Measurements from ENCODE around the gene GLRX5. TPM values are rescaled to one million over a fixed set of nuclear protein-coding genes. Genes with fewer than 3 reads are reported as not detected.

GLRX5 gene
- total RNA-seq, 1 donor from 2014 or later, result 39.4 TPM

- intact Hi-C loops (cut with micrococcal nuclease), result loop anchor here (1.0 kb wide), 1 partner anchor 12 kb away; no protein-coding TSS in a partner anchor
- H3K27ac Mint-ChIP-seq, result peak overlapping the region; percentile 52
- peak overlapping the region; percentile 92 for H3K4me3 Mint-ChIP-seq (ENCODE audit: low read depth)
- no peaks in the 10 kb centered on the region for H3K27me3 Mint-ChIP-seq (ENCODE audit: low read depth)
- H3K4me1 Mint-ChIP-seq (ENCODE audit: low read depth), result peaks cover 62% of the 10 kb centered on the region
- peaks cover 20% of the 10 kb centered on the region for H3K36me3 Mint-ChIP-seq (ENCODE audit: low read depth)
- H3K9me3 Mint-ChIP-seq, result no peaks in the 10 kb centered on the region
- no peak for DNase-seq (ENCODE audit: low spot score)
Measured at GRCh38 chr14:95515080-95515489, 19.8 kb upstream of the GLRX5 start.

GRCh38 chr14:95515596-95516552, 19.0 kb upstream of the GLRX5 start:
- Mint-ChIP-seq H3K4me1 (ENCODE audit: low read depth) (peaks cover 62% of the 10 kb centered on the region), H3K27ac (peak overlapping the region; percentile 89), H3K9me3 (no peaks in the 10 kb centered on the region), H3K27me3 (ENCODE audit: low read depth) (no peaks in the 10 kb centered on the region), H3K4me3 (ENCODE audit: low read depth) (peak overlapping the region; percentile 92), H3K36me3 (ENCODE audit: low read depth) (peaks cover 18% of the 10 kb centered on the region)
- DNase-seq (ENCODE audit: low spot score), result peak; percentile 81
- intact Hi-C loops (cut with micrococcal nuclease), result loop anchor here (1.0 kb wide), 2 partner anchors 11 to 18 kb away; no protein-coding TSS in a partner anchor

GRCh38 chr14:95516554-95517181, 18.2 kb upstream of the GLRX5 start, which contains the start of gene SYNE3:
TSS of gene SYNE3 (minus strand) at chr14:95516650. CDS start at chr14:95475821, 40,829 bp downstream.
- Mint-ChIP-seq H3K36me3 (ENCODE audit: low read depth) (peaks cover 16% of the 10 kb centered on the region), H3K9me3 (no peaks in the 10 kb centered on the region), H3K27ac (peak within 1 kb of the TSS; percentile 89), H3K4me1 (ENCODE audit: low read depth) (peaks cover 62% of the 10 kb centered on the region), H3K4me3 (ENCODE audit: low read depth) (peak within 1 kb of the TSS; percentile 92), H3K27me3 (ENCODE audit: low read depth) (no peaks in the 10 kb centered on the region)
- intact Hi-C loops (cut with micrococcal nuclease), result loop anchor here (1.0 kb wide), 1 partner anchor 18 kb away; no protein-coding TSS in a partner anchor
- DNase-seq (ENCODE audit: low spot score), result peak; percentile 57

DNA sequence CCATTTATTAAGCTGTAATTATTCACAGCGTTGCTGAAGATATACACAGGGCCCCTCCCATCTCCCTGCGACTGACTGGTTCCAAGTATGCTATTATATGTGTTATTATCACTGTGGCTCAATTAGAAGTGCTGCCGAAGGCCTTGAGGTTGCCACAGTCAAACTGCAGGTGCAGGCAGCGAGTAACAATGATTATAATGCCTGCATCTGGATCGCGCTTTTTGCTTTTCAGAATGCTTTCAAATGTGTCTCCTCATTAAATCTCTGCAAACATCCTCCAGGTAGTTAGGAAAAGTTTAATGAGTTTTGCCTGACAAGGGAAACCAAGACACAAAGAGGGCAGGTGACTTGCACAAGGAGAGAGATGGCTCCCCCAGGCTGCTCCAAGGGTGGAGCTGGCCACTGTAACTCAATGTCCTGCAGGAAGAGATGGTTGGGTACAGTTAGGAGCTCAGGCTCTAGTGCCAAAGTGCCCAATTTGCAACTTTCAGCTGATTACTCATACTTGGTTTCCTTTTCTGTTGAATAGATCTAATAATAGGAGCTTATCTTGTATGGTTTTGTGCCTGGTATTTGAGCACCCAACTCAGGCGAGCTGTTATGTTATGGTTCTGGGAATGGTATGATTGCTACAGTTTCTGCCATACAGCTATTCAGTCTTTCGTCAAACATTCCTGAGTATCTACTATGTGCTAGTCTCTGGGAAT, 16.7 kb upstream of the GLRX5 start:
- Mint-ChIP-seq H3K4me1 (ENCODE audit: low read depth) (peaks cover 69% of the 10 kb centered on the region), H3K27me3 (ENCODE audit: low read depth) (no peaks in the 10 kb centered on the region), H3K4me3 (ENCODE audit: low read depth) (peak overlapping the region; percentile 78), H3K9me3 (no peaks in the 10 kb centered on the region), H3K27ac (peak overlapping the region; percentile 69), H3K36me3 (ENCODE audit: low read depth) (peaks cover 11% of the 10 kb centered on the region)
- intact Hi-C loops (cut with micrococcal nuclease), result no loop called here
- no peak for DNase-seq (ENCODE audit: low spot score)

- peaks cover 8% of the 10 kb centered on the region for H3K36me3 Mint-ChIP-seq (ENCODE audit: low read depth)
- H3K4me1 Mint-ChIP-seq (ENCODE audit: low read depth), result peaks cover 76% of the 10 kb centered on the region
- peak; percentile 64 for DNase-seq (ENCODE audit: low spot score)
- intact Hi-C loops (cut with micrococcal nuclease), result loop anchor here (5.0 kb wide), 1 partner anchor 1542 kb away; the partner anchor contains the start of gene ASB2
- no peaks in the 10 kb centered on the region for H3K27me3 Mint-ChIP-seq (ENCODE audit: low read depth)
- H3K9me3 Mint-ChIP-seq, result no peaks in the 10 kb centered on the region
- H3K27ac Mint-ChIP-seq, result peak overlapping the region; percentile 98
- peak overlapping the region; percentile 65 for H3K4me3 Mint-ChIP-seq (ENCODE audit: low read depth)
Measured at GRCh38 chr14:95519699-95520098, 15.2 kb upstream of the GLRX5 start.

- Mint-ChIP-seq H3K36me3 (ENCODE audit: low read depth) (peaks cover 5% of the 10 kb centered on the region), H3K9me3 (no peaks in the 10 kb centered on the region), H3K27ac (peak overlapping the region; percentile 98), H3K4me3 (ENCODE audit: low read depth) (peak overlapping the region; percentile 65), H3K27me3 (ENCODE audit: low read depth) (no peaks in the 10 kb centered on the region), H3K4me1 (ENCODE audit: low read depth) (peaks cover 77% of the 10 kb centered on the region)
- intact Hi-C loops (cut with micrococcal nuclease), result loop anchor here (5.0 kb wide), 1 partner anchor 1543 kb away; the partner anchor contains the start of gene ASB2
- DNase-seq (ENCODE audit: low spot score), result no peak
Measured at GRCh38 chr14:95520346-95520745, 14.5 kb upstream of the GLRX5 start.

DNA sequence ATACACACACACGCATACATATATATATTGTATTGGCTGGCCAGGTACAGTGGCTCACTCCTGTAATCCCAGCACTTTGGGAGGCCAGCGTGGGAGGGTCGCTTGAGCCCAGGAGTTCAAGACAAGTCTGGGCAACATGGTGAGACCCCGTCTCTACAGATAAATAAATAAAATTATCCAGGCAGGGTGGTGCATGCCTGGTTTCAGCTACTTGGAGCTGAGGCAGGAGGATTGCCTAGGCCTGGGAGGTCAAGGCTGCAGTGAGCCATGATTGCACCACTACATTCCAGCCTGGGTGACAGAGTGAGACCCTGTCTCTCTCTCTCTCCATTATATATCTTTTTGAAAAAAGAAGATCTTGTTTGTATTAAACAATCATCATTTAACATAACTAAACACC, 13.8 kb upstream of the GLRX5 start:
- H3K27ac Mint-ChIP-seq, result no peak overlapping the region
- intact Hi-C loops (cut with micrococcal nuclease), result loop anchor here (5.0 kb wide), 1 partner anchor 1544 kb away; the partner anchor contains the start of gene ASB2
- H3K4me1 Mint-ChIP-seq (ENCODE audit: low read depth), result peaks cover 80% of the 10 kb centered on the region
- no peaks in the 10 kb centered on the region for H3K27me3 Mint-ChIP-seq (ENCODE audit: low read depth)
- DNase-seq (ENCODE audit: low spot score), result no peak
- H3K4me3 Mint-ChIP-seq (ENCODE audit: low read depth), result no peak overlapping the region
- peaks cover 3% of the 10 kb centered on the region for H3K36me3 Mint-ChIP-seq (ENCODE audit: low read depth)
- no peaks in the 10 kb centered on the region for H3K9me3 Mint-ChIP-seq

DNA sequence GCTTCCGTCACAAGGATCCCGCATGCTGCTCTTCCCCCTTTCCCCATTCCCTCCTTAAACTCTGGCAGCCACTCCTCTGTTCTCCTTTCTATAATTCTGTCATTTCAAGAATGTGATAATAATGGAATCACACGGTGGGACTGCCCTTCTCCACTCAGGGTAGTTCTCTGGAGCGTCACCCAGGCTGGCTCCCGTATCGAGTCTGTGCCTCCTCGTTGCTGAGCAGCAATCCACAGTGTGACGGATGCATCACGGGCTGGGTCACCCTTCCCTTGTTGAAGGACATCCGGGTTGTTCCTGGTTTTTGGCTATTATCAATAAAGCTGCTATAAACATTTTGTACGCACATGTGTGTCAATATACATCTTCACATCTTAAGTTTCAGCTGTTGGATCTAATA, 12.7 kb upstream of the GLRX5 start:
- H3K27me3 Mint-ChIP-seq (ENCODE audit: low read depth), result no peaks in the 10 kb centered on the region
- intact Hi-C loops (cut with micrococcal nuclease), result loop anchor here (2.0 to 5.0 kb wide), 4 partner anchors 41 to 1545 kb away; partner anchors contain the start of genes ASB2 and DICER1
- peaks cover 87% of the 10 kb centered on the region for H3K4me1 Mint-ChIP-seq (ENCODE audit: low read depth)
- no peaks in the 10 kb centered on the region for H3K9me3 Mint-ChIP-seq
- DNase-seq (ENCODE audit: low spot score), result no peak
- H3K4me3 Mint-ChIP-seq (ENCODE audit: low read depth), result peak overlapping the region; percentile 3
- H3K36me3 Mint-ChIP-seq (ENCODE audit: low read depth), result peaks cover 3% of the 10 kb centered on the region
- H3K27ac Mint-ChIP-seq, result peak overlapping the region; percentile 96

DNA sequence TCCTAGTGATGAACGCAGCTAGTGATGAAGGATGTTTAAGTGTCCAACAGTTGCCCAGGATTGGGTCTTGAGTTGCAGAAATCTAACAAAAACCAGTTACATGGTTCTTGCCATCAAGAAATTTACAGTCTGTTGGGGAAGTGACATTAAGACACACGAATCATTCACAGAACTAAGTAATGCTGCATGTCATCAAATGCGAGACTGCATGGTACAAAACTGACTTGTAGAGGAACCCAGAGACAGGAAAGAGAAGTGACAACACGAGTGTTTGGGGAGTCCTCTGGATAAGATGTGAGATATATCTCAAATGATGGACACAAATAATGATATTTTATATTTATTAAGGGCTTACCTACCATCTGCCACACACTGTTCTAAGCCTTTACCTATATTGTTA, 12.3 kb upstream of the GLRX5 start:
- peaks cover 3% of the 10 kb centered on the region for H3K36me3 Mint-ChIP-seq (ENCODE audit: low read depth)
- peak overlapping the region; percentile 96 for H3K27ac Mint-ChIP-seq
- peaks cover 87% of the 10 kb centered on the region for H3K4me1 Mint-ChIP-seq (ENCODE audit: low read depth)
- intact Hi-C loops (cut with micrococcal nuclease), result loop anchor here (2.0 to 5.0 kb wide), 4 partner anchors 42 to 1545 kb away; partner anchors contain the start of genes ASB2 and DICER1
- H3K9me3 Mint-ChIP-seq, result no peaks in the 10 kb centered on the region
- H3K27me3 Mint-ChIP-seq (ENCODE audit: low read depth), result no peaks in the 10 kb centered on the region
- no peak for DNase-seq (ENCODE audit: low spot score)
- H3K4me3 Mint-ChIP-seq (ENCODE audit: low read depth), result peak overlapping the region; percentile 73

DNA sequence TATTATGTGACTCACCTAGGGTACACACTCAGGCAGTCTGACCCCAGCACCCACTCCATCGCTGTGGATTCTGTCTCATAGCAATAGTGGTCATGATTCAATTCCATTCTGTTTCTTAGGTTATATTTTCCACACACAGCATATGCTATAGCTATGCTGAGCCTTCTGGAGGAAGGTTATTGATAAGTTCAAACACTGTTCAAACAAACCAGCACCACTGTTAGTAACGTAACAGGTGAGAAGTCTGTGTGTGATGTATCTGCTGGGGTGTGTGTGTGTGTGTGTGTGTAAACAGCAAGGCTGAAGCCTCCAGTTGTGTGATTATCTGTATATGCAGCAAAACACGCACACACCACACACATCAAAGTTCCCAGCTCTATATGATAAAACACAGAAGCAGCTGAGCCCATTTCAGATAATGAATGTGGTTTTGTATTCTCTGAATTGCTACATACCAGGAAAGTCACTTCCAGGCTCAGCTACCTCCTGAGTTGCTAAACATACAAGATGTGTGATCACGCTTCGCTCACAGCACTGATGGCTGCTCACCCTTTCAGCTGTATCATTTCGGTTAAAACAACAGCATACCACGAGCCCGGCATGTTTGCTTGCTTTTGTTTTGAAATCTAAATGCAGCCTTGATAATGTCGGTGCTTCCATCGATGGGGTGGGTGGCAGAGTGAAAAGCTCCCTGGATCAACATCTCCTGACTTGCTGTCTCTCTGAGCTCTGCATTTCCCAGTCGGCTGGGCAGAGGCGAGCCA, 11.6 kb upstream of the GLRX5 start:
- Mint-ChIP-seq H3K9me3 (no peaks in the 10 kb centered on the region), H3K36me3 (ENCODE audit: low read depth) (peaks cover 3% of the 10 kb centered on the region), H3K4me1 (ENCODE audit: low read depth) (peaks cover 81% of the 10 kb centered on the region), H3K27me3 (ENCODE audit: low read depth) (no peaks in the 10 kb centered on the region), H3K27ac (peak overlapping the region; percentile 96), H3K4me3 (ENCODE audit: low read depth) (peak overlapping the region; percentile 73)
- intact Hi-C loops (cut with micrococcal nuclease), result loop anchor here (1.0 to 5.0 kb wide), 7 partner anchors 11 to 1546 kb away; partner anchors contain the start of genes ASB2 and DICER1
- DNase-seq (ENCODE audit: low spot score), result peak; percentile 40

GRCh38 chr14:95523815-95524448, 10.9 kb upstream of the GLRX5 start:
- intact Hi-C loops (cut with micrococcal nuclease), result loop anchor here (1.0 to 5.0 kb wide), 7 partner anchors 10 to 1547 kb away; partner anchors contain the start of genes ASB2 and DICER1
- peak overlapping the region; percentile 73 for H3K4me3 Mint-ChIP-seq (ENCODE audit: low read depth)
- no peak for DNase-seq (ENCODE audit: low spot score)
- H3K9me3 Mint-ChIP-seq, result no peaks in the 10 kb centered on the region
- peaks cover 75% of the 10 kb centered on the region for H3K4me1 Mint-ChIP-seq (ENCODE audit: low read depth)
- peaks cover 3% of the 10 kb centered on the region for H3K36me3 Mint-ChIP-seq (ENCODE audit: low read depth)
- H3K27me3 Mint-ChIP-seq (ENCODE audit: low read depth), result no peaks in the 10 kb centered on the region
- H3K27ac Mint-ChIP-seq, result peak overlapping the region; percentile 96
